HG02973 (cell line): ENCODE data around the gene MYH15.
A peak's percentile ranks its signal among the peaks of the same experiment; 100 is the strongest.

Source experiments
- ATAC-seq: cut with Tn5 transposase; IDR thresholded peaks from one replicate; pipeline ENCODE4 v1.9.1; 2021; ENCODE audit warnings: moderate library complexity; ENCODE audit not compliant: unreplicated experiment

Gene MYH15

DNA sequence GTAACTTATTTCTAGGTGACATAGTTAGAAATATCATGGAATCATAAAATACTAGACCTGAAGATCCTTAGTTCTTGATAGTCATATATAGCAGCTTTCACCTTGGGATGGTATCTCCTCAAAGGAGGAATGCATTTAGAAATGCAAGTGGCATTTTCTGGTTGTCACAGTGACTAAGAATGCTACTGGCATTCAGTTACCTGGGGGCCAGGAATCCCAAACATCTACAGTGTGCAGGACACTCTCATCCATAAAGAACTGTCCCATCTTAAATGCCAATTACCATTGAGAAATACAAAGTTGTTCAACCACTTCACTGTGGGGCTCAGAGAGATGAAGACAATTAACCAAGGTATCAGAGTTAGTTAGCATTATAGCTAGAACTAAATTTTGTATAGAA lies 36.7 kb downstream of the MYH15 start:
- no peak for ATAC-seq

DNA sequence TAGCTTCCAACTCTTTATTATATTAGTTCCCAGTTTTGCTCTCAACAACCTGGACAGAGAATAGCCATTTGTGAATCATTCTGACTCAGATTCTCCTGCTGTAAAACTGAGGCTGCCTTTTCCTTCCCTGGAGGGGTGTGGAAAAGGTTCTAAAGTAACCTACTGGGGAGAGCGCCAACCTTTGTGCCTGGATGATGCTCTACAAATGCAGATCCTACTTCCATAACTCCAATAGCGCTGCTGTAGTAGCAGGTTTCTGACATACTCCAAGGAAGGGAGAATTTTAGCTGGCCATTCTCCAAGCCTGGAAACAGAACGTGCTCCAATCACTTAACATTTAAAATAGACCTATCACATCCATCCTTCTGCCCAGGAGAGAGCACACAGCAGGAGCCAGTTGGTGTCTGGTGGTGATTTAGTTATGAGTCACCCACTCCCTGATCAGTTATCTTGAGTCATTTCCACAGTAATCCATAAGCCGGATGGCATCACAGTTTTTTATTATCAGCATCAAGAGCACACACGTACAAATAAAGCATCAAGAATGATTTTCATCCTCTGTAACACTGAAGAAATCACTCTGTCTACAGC lies 38.3 kb downstream of the MYH15 start:
- ATAC-seq = no peak

DNA sequence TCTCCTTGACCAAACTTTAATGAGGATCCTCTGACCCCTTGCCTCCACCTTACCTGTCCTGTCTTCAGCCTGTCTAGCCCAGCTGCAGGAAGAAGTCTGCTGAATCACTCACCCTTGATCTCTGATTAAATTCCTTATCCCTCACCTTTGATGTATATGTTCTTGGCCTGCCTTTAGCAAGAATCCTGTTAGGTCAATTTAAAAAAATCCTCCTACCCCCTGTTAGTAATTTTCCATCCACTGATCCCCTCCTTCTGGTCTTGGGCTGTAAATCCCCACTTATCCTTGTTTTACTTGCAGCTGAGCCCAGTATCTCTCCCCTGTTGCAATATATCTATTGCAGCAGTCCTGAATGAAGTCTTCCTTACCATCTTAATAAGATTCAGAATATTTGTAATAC lies 39.0 kb downstream of the MYH15 start:
- ATAC-seq = no peak

GRCh38 chr3:108469126-108469525 lies 41.3 kb downstream of the MYH15 start:
- ATAC-seq = no peak

- ATAC-seq = no peak
These were observed 41.8 kb downstream of the MYH15 start for GRCh38 chr3:108468577-108468976.

GRCh38 chr3:108462899-108463298 lies 47.5 kb downstream of the MYH15 start:
- no peak for ATAC-seq

DNA sequence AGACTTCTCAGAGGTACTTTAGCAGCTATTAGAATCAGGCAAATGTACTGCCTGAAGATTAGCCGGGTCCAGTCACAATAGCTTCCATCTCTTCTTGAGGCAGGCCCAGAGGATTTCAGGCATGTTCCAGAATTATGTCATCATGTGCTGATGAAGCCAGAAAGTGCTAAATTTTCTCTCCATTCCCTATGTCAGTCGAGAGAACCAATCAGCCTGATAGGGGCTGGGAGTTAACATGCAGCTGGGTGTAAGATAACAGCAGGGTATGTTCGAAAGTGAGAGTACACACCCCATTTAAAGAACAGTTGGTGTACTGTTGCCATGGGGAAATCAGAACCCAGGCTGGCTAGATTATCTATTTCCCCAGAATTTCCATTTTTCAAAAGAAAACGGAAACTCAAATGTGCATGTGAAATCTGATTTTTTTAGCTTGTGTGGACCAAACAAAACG lies 48.7 kb downstream of the MYH15 start:
- no peak for ATAC-seq

DNA sequence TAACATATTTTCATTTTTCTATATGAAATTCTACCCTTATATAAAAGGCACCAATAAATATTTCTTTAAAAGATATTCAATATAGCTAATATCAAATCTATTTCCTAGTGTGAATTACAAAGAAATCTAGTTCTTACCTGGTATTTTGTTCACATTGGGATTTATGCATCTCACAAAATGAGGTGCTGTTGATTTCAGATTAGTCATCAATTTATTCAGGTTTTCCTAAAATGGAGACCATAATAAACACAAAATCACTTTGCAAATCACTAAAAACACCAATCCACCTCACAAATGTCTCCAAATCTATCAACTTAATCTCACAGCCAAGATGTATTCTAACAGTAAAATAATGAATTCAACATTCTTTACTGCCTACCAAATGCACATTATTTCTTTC lies 51.2 kb downstream of the MYH15 start:
- no peak for ATAC-seq

DNA sequence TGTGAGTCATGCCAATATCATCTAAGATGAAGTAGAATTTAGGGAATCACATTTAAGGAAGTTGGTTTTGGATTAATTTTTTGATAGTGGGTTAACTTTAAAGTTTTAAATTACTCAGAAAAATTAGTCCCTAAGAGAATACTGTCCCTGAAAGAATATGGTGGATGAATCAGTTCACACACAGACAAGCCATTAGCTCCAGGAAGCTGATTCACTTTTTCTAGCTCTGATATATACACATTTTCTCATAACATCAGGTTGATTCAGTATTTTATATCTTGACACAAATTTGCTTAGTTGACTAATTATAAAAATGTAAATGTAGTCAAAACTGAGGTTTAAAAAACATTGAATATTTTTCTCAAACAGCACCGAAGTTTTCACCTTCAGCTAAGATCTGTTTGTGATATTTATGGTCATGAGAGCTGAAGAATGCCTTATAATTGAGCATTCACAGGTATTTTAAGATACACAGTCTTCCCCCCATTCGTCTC lies 55.1 kb downstream of the MYH15 start:
- ATAC-seq = no peak

- ATAC-seq = no peak
These were observed 56.8 kb downstream of the MYH15 start for GRCh38 chr3:108453565-108453964.

- ATAC-seq = no peak
These were observed 60.0 kb downstream of the MYH15 start for GRCh38 chr3:108450444-108450843.

GRCh38 chr3:108448593-108448992 lies 61.8 kb downstream of the MYH15 start:
- ATAC-seq = peak; percentile 65

GRCh38 chr3:108447096-108447847 lies 63.1 kb downstream of the MYH15 start:
- no peak for ATAC-seq

- no peak for ATAC-seq
These were observed 68.1 kb downstream of the MYH15 start for GRCh38 chr3:108442281-108442680.

- no peak for ATAC-seq
These were observed 68.9 kb downstream of the MYH15 start for GRCh38 chr3:108441518-108441917.

DNA sequence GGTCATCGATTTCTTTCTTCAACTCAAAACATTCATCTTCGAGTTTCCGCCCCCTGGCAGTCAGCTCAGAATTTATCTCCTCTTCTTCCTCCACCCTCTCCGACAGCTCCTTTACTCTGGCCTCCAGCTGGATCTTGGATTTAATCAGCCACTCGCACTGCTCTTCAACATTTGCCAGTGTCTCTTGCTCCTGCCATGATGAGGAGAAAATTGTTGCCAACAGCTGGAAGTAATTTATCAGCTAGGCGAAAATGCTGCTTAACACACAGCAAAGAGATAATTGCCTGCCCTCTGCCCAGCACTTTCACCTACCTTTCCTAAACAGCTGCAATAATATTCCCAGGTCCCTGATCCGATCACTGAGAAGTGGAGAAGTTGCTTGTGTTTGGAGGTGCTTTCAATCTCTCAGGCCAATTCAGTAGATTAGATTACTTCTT lies 69.3 kb downstream of the MYH15 start:
- ATAC-seq = no peak

GRCh38 chr3:108438542-108438941 lies 71.9 kb downstream of the MYH15 start:
- no peak for ATAC-seq

GRCh38 chr3:108437439-108437838 lies 73.0 kb downstream of the MYH15 start:
- ATAC-seq = no peak

GRCh38 chr3:108433928-108434327 lies 76.5 kb downstream of the MYH15 start:
- no peak for ATAC-seq

GRCh38 chr3:108432431-108432830 lies 78.0 kb downstream of the MYH15 start:
- no peak for ATAC-seq

DNA sequence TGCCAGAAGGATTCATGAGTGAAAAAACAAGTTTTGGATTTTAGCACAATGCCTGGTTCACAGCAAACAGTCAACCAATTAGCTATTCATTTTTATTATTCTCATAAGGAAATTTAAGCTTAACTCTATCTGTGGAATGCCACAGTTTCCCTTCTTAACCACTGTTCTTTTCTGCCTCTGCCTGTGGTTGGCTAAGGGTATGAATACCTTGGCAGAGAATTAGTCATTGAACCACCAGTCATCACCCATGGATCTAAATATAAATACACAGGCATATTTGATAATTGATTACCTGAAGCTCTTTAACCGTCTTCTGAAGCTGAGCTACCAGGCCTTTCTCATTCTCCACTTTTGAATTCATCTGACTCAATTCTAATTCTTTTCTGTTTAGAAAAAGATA lies 79.9 kb downstream of the MYH15 start:
- ATAC-seq = no peak

DNA sequence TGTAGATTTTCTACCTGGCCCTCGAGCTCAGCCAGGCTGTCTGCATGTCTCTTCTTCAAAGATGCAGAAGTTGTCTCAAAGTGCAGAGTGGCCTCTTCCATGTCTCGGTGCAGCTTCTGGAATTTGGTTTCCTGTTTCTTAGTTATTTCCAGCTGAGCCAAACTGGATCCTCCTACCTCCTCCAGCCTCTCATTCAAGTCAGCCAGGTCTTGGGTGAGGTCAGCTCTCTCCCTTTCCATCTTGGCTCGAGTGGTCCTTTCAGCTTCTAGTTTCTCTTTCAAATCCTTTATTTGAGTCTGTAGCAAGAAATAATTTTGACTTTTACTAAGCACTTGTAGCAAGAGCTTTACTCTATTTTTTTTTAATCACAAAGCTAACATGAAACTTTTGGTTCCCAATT lies 81.8 kb downstream of the MYH15 start:
- ATAC-seq = no peak
